GM12891 (cell line): ENCODE measurements around the gene HIPK2.

Experiments used
- DNase-seq: peaks from one replicate; pipeline ENCODE4 v3.0.0; 2011; ENCODE audit warnings: low spot score; ENCODE audit not compliant: insufficient read length
- FAIRE-seq: peaks from 2 replicates; lab custom pipeline; 2011; peaks lifted over from hg19 to GRCh38; lab: Jason Lieb, UNC
- PAX5 ChIP-seq: IDR thresholded peaks from 2 replicates; pipeline ENCODE4 v1.6.1; 2011; ENCODE audit warnings: low read length, moderate library complexity, mild to moderate bottlenecking; ENCODE audit not compliant: insufficient read depth, severe bottlenecking
- POLR2A ChIP-seq: IDR thresholded peaks from 2 replicates; pipeline ENCODE4 v1.6.1; 2011; ENCODE audit warnings: low read depth, low read length, control low read depth
- POLR2AphosphoS5 ChIP-seq: IDR thresholded peaks from 2 replicates; pipeline ENCODE4 v1.6.1; 2011; ENCODE audit warnings: low read depth, low read length, control low read depth
- POU2F2 ChIP-seq: IDR thresholded peaks from 2 replicates; pipeline ENCODE4 v1.6.1; 2011; ENCODE audit warnings: low read depth, mild to moderate bottlenecking, control low read depth, low read length, moderate library complexity
- SPI1 ChIP-seq: IDR thresholded peaks from 2 replicates; pipeline ENCODE4 v1.6.1; 2011; ENCODE audit warnings: low read depth, low read length, control low read depth
- TAF1 ChIP-seq: IDR thresholded peaks from 2 replicates; pipeline ENCODE4 v1.6.1; 2011; ENCODE audit warnings: low read depth, low read length, control low read depth

The HIPK2 gene

GRCh38 chr7:139534096-139534495, 243.7 kb downstream of the HIPK2 start:
- FAIRE-seq: no peak
- DNase-seq: no peak
- TF ChIP-seq TAF1 (no peak), PAX5 (no peak), POU2F2 (no peak), POLR2AphosphoS5 (no peak), SPI1 (no peak), POLR2A (no peak)

DNA sequence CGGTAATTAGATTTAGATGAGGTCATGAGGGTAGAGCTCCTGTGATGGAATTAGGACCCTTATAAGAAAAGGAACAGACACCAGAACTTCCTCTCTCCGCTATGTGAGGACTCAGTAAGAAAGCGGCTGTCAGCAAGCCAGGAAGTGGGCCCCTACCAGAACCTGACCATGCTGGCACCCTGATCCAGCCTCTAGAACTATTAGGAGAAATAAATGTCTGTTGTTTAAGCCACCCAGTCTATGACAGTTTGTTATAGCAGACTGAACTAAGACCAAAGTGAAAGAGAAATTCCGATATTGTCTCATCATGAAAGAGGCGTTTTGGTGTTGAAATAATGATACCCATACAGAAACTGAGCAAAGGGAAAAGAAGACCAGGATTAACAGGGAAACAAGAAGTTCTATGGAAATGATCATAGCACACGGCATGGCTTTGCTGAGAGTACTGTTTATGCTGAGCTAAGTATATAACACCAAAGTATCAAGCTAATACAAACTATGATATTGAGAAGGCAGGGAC, 245.1 kb downstream of the HIPK2 start:
- DNase-seq (no peak), FAIRE-seq (no peak)
- TF ChIP-seq TAF1 (no peak), POLR2AphosphoS5 (no peak), POU2F2 (no peak), PAX5 (no peak)

DNA sequence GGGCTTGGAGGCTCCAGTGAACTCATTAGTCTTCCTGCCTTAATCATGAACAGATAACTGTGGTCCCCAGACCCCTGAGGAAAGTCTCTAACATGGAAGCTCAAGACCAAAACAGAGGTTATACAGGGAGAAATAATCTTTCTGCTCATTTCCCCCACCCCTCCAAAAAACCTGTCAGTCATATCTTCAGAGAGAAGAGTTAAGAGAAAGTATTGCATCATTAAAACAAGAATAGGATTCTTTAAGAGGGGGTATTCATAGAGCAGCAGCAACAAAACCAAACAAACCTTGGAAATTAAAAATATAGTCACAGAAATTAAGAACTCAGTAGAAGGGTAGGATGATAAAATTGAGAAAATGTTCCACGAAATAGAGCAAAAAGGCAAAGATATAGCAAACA, 246.7 kb downstream of the HIPK2 start:
- TF ChIP-seq POLR2AphosphoS5 (no peak), POLR2A (no peak), PAX5 (no peak), SPI1 (no peak), TAF1 (no peak), POU2F2 (no peak)
- no peak for DNase-seq
- FAIRE-seq: no peak

GRCh38 chr7:139526578-139527544, 250.9 kb downstream of the HIPK2 start:
- TF ChIP-seq SPI1: no peak
- TF ChIP-seq POLR2A: no peak
- TF ChIP-seq PAX5: no peak
- TF ChIP-seq POLR2AphosphoS5: no peak
- TF ChIP-seq POU2F2: no peak
- no peak for TF ChIP-seq TAF1
- FAIRE-seq (no peak), DNase-seq (no peak)

- DNase-seq: no peak
- no peak for TF ChIP-seq POLR2AphosphoS5
- no peak for TF ChIP-seq POU2F2
- TF ChIP-seq PAX5: no peak
- TF ChIP-seq POLR2A: no peak
- TF ChIP-seq TAF1: no peak
- no peak for TF ChIP-seq SPI1
- FAIRE-seq: no peak
Observed at GRCh38 chr7:139525750-139526149, 252.0 kb downstream of the HIPK2 start.

DNA sequence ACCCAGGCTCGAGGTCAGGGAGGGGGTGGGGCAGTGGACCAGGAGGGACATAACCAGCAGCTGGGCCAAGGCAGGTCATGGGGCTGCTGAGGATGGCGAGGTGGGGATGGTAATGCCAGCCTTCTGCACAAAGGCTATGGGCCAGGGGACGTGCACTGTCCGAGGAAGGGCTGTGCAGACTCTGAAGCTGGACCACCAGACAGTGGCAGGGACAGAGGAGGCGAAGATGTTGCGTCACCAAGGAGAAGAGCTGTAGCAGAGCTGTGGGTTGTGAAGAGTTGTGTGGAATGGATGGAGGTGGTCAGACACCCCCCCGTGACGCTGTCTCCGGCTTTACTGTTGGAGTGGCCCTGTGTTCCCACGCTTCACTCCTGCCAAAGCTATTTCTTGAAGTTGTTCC, 252.6 kb downstream of the HIPK2 start:
- TF ChIP-seq POLR2AphosphoS5 (no peak), POU2F2 (no peak), PAX5 (no peak), POLR2A (no peak), TAF1 (no peak), SPI1 (no peak)
- DNase-seq: no peak
- no peak for FAIRE-seq

GRCh38 chr7:139523968-139524815, 253.6 kb downstream of the HIPK2 start:
- no peak for TF ChIP-seq POU2F2
- no peak for TF ChIP-seq POLR2AphosphoS5
- no peak for TF ChIP-seq SPI1
- TF ChIP-seq TAF1: no peak
- TF ChIP-seq POLR2A: no peak
- no peak for TF ChIP-seq PAX5
- FAIRE-seq: no peak

DNA sequence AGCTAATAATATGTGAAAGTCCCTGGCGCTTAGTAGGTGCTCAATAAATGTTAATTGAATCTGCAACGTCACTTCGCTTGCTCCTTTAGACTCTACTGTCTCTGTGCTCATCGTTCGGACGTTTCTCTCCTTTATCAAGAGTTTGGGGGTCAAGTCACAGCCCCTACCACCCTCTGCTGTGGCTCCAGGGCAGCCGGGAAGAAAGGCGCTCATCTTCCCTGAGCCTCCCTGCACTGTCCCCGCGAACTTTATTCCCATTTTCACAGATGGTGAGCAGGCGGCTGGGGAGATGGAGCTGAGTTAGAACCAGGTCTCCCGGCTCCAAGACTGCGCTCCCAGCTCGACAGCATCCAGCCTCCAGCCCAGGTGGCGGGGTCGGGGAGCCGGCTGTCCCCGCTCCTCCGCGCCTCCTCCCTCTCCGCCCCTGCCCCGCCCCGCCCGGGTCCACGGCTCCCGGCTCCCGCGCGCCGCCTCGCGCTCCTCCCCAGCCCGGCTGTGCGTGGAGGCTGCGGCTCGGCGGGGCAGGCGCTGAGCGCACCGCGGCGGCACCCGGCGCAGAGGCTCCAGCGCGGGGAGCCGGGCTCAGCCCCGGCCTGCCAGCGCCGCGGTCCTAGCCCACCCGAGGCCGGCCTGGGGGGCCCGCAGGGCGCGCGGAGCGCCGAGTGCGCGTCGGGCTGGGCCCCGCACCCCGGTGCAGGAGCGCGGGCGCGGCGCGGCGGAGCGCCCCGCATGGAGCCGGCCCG, 254.4 kb downstream of the HIPK2 start, which contains the start of gene CLEC2L:
Gene CLEC2L (plus strand): TSS at position 487 of the 743 bp plus-strand sequence. CDS start 243 bp downstream, at position 730.
- DNase-seq (no peak), FAIRE-seq (no peak)
- TF ChIP-seq PAX5 (no peak), TAF1 (no peak), POU2F2 (no peak), POLR2A (no peak), SPI1 (no peak), POLR2AphosphoS5 (no peak)

More at GRCh38 chr7:139523968-139524815, 253.6 kb downstream of the HIPK2 start:
- DNase-seq: no peak
